Caco-2 (cell line): ENCODE measurements around the gene CREB3L1. TPM values are rescaled to one million over a fixed set of nuclear protein-coding genes. Genes with fewer than 3 reads are reported as not detected.

ENCODE experiments used
- BruUV-seq: library from RNA; stranded (reverse); fragments of 400-500 nt; replicated peaks from 2 replicates; lab custom pipeline; 2021; lab: Mats Ljungman, UMichigan
- CTCF ChIA-PET: fragments of 300-600 bp; sonication (Branson Sonifier 250); formaldehyde crosslinking; loops from one replicate; lab custom pipeline; 2022; ENCODE audit warnings: antibody characterized with exemption; lab: Charles Lee
- POLR2A ChIA-PET: fragments of 300-600 bp; sonication (Branson Sonifier 250); formaldehyde crosslinking; loops from one replicate; lab custom pipeline; 2022; ENCODE audit warnings: antibody characterized with exemption; lab: Charles Lee
- DNase-seq, 2 experiments: peaks; one replicate each; pipeline versions ENCODE4 v3.0.0 to v3.0.0-alpha.2; 2020 to 2022
- H3K27me3 ChIP-seq: replicated peaks from 2 replicates; pipeline ENCODE4 v1.6.0; 2011; ENCODE audit warnings: low read length; ENCODE audit not compliant: control insufficient read depth, insufficient read depth
- H3K36me3 ChIP-seq: 2 replicates; pipeline ENCODE4 v1.5.1; 2011; ENCODE audit warnings: low read length; ENCODE audit not compliant: control insufficient read depth, insufficient read depth
- H3K4me1 ChIP-seq: fragments of 250-450 bp; sonication (Bioruptor Pico); 2 replicates; pipeline ENCODE4 v1.5.1; 2020; ENCODE audit warnings: mild to moderate bottlenecking
- H3K4me3 ChIP-seq: 2 replicates; pipeline ENCODE4 v1.5.1; 2011; ENCODE audit warnings: low read depth, mild to moderate bottlenecking, control low read depth, low read length
- H3K9me3 ChIP-seq: fragments of 250-450 bp; sonication (Bioruptor Pico); 2 replicates; pipeline ENCODE4 v1.5.1; 2020; ENCODE audit warnings: mild to moderate bottlenecking, moderate library complexity
- H3K27ac Mint-ChIP-seq: one replicate; pipeline ENCODE4 v1.8.0; 2022; ENCODE audit warnings: mixed read lengths; ENCODE audit not compliant: unreplicated experiment
- H3K27me3 Mint-ChIP-seq: one replicate; pipeline ENCODE4 v1.8.0; 2022; ENCODE audit warnings: mixed read lengths; ENCODE audit not compliant: insufficient read depth, unreplicated experiment
- H3K36me3 Mint-ChIP-seq: one replicate; pipeline ENCODE4 v1.8.0; 2022; ENCODE audit warnings: mild to moderate bottlenecking, mixed read lengths; ENCODE audit not compliant: insufficient read depth, unreplicated experiment
- H3K4me1 Mint-ChIP-seq: one replicate; pipeline ENCODE4 v1.8.0; 2022; ENCODE audit warnings: low read depth, mixed read lengths; ENCODE audit not compliant: unreplicated experiment
- H3K4me3 Mint-ChIP-seq: one replicate; pipeline ENCODE4 v1.8.0; 2022; ENCODE audit warnings: mild to moderate bottlenecking, moderate library complexity, mixed read lengths; ENCODE audit not compliant: unreplicated experiment
- H3K9me3 Mint-ChIP-seq: one replicate; pipeline ENCODE4 v1.8.0; 2022; ENCODE audit warnings: mixed read lengths; ENCODE audit not compliant: unreplicated experiment
- intact Hi-C: fragments of 100-400 bp; cut with micrococcal nuclease; formaldehyde crosslinking; loops from one replicate; pipeline ENCODE4 v1.10.0; 2022; ENCODE audit not compliant: unreplicated experiment
- total RNA-seq: library from RNA; stranded (reverse); gene quantifications from 2 replicates; pipeline ENCODE4 v1.2.3, GENCODE V29; 2022
- TF ChIP-seq, protein P1 (sequence below), 2 experiments: fragments of 200-600 bp in 1 of 2; IDR thresholded peaks; 1 replicate in 1 of 2; 2 replicates in 1 of 2; pipeline versions ENCODE4 v1.5.1 to v1.8.0; 2011 to 2022; ENCODE audit warnings: antibody characterized with exemption in 1 of 2, control low read depth in 1 of 2, inconsistent platforms in 1 of 2, low read depth in 1 of 2, low read length in 1 of 2, mild to moderate bottlenecking in 1 of 2, moderate library complexity in 1 of 2; ENCODE audit not compliant: insufficient read depth in 1 of 2, severe bottlenecking in 1 of 2, unreplicated experiment in 1 of 2

Gene CREB3L1
- total RNA-seq, 1 experiment from 2014 or later, result 24.9 TPM

DNA sequence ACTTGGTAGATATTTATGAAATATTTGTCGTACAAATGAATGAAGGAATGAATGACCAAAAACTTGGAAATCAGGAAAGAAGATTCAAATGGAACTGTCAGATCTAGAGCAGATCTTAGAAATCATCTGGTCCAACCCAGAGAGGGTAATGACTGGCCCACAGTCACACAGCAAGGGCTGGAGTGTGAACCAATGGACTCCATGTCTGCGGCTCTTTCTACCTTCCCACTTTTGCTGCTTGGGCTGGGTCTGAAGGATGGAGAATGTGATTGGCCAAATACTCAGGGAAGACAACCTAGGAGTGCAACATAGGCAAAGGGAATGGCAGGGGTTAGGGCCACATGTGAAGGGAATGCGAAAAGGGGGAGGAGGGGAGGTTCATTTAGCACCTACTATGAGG is 64.0 kb downstream of the CREB3L1 start:
- Mint-ChIP-seq H3K9me3 (no peaks in the 10 kb centered on the region), H3K27me3 (no peaks in the 10 kb centered on the region), H3K27ac (no peak overlapping the region), H3K36me3 (no peaks in the 10 kb centered on the region), H3K4me1 (peaks cover 10% of the 10 kb centered on the region), H3K4me3 (no peak overlapping the region)
- no peaks in the 10 kb centered on the region for H3K9me3 ChIP-seq
- peaks cover 10% of the 10 kb centered on the region for H3K4me1 ChIP-seq
- TF ChIP-seq, protein P1, sequence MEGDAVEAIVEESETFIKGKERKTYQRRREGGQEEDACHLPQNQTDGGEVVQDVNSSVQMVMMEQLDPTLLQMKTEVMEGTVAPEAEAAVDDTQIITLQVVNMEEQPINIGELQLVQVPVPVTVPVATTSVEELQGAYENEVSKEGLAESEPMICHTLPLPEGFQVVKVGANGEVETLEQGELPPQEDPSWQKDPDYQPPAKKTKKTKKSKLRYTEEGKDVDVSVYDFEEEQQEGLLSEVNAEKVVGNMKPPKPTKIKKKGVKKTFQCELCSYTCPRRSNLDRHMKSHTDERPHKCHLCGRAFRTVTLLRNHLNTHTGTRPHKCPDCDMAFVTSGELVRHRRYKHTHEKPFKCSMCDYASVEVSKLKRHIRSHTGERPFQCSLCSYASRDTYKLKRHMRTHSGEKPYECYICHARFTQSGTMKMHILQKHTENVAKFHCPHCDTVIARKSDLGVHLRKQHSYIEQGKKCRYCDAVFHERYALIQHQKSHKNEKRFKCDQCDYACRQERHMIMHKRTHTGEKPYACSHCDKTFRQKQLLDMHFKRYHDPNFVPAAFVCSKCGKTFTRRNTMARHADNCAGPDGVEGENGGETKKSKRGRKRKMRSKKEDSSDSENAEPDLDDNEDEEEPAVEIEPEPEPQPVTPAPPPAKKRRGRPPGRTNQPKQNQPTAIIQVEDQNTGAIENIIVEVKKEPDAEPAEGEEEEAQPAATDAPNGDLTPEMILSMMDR (IDR thresholded peaks at IDR 0.05; ENCODE audit: insufficient read depth in 1 of 2, low read depth in 1 of 2, low read length in 1 of 2, severe bottlenecking in 1 of 2, unreplicated experiment in 1 of 2), result no peak
- no TSS peak for BruUV-seq
- no peaks in the 10 kb centered on the region for H3K27me3 ChIP-seq
- no peaks in the 10 kb centered on the region for H3K36me3 ChIP-seq
- ChIA-PET CTCF (interaction anchor here (1.0 kb wide), 1 partner anchor 104 kb away, joined by 5 read pairs; no protein-coding TSS in a partner anchor), POLR2A (no interaction called here)
- H3K4me3 ChIP-seq, result no peak overlapping the region
- intact Hi-C loops, result no loop called here
- DNase-seq, result no peak

DNA sequence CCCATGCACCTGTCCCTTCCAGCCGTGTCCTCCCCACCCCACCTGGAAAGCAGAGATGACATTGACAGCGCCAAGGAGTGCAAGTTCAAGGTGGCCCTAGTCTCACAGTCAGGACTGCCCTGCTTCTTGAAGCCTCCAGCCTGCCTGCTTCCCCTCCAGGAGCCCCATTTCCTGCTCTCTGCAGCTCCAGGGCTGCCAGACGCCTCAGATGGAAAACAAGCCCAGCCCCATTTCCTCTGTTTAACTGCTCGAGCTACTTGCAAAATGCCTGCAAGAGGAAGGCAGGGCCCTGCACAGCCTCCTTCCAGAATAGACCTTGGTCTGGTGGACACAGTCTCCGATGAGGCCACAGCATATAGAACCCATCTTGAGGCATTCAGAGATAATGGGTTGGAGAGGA is 64.8 kb downstream of the CREB3L1 start:
- Histone ChIP-seq H3K9me3 (no peaks in the 10 kb centered on the region), H3K4me3 (no peak overlapping the region), H3K36me3 (no peaks in the 10 kb centered on the region), H3K4me1 (peaks cover 10% of the 10 kb centered on the region), H3K27me3 (no peaks in the 10 kb centered on the region)
- TF ChIP-seq, protein P1 (IDR thresholded peaks at IDR 0.05; ENCODE audit: insufficient read depth in 1 of 2, low read depth in 1 of 2, low read length in 1 of 2, severe bottlenecking in 1 of 2, unreplicated experiment in 1 of 2), result no peak
- H3K4me3 Mint-ChIP-seq, result no peak overlapping the region
- DNase-seq, result no peak
- ChIA-PET POLR2A (no interaction called here), CTCF (no interaction called here)
- H3K27ac Mint-ChIP-seq, result no peak overlapping the region
- intact Hi-C loops, result no loop called here
- H3K36me3 Mint-ChIP-seq, result peaks cover 6% of the 10 kb centered on the region
- no peaks in the 10 kb centered on the region for H3K27me3 Mint-ChIP-seq
- BruUV-seq, result no TSS peak
- H3K9me3 Mint-ChIP-seq, result no peaks in the 10 kb centered on the region
- peaks cover 15% of the 10 kb centered on the region for H3K4me1 Mint-ChIP-seq

DNA sequence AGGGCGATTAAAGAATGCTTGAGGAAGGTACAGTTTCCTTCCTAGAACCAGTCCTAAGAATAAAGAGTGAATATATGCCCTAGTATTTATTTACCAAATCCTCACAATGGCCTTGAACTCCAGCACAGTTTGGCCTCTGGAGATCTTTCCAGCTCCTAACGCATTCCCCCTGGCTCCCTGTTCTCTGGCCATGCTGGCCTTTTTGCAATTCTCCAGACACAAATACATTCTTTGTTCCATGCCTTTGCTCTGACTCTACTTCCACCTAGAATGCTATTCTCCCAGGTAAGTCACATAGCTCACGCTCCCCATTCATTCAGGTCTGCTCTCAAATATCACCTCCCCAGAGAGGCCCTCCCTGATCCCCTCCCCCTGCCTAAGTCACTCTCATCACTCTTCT is 66.1 kb downstream of the CREB3L1 start:
- peaks cover 6% of the 10 kb centered on the region for H3K36me3 Mint-ChIP-seq
- no peak overlapping the region for H3K27ac Mint-ChIP-seq
- no peaks in the 10 kb centered on the region for H3K27me3 Mint-ChIP-seq
- H3K4me1 ChIP-seq, result peaks cover 12% of the 10 kb centered on the region
- POLR2A ChIA-PET, result no interaction called here
- H3K4me3 ChIP-seq, result no peak overlapping the region
- BruUV-seq, result no TSS peak
- no peak for DNase-seq
- H3K4me1 Mint-ChIP-seq, result peaks cover 15% of the 10 kb centered on the region
- H3K4me3 Mint-ChIP-seq, result no peak overlapping the region
- TF ChIP-seq, protein P1 (IDR thresholded peaks at IDR 0.05; ENCODE audit: insufficient read depth in 1 of 2, low read depth in 1 of 2, low read length in 1 of 2, severe bottlenecking in 1 of 2, unreplicated experiment in 1 of 2), result no peak
- no peaks in the 10 kb centered on the region for H3K27me3 ChIP-seq
- intact Hi-C loops, result no loop called here
- no peaks in the 10 kb centered on the region for H3K36me3 ChIP-seq
- CTCF ChIA-PET, result interaction anchor here (0.6 to 1.7 kb wide), 3 partner anchors 9 to 48 kb away, joined by 3 to 4 read pairs (median 3); partner anchors contain the start of gene CHRM4
- no peaks in the 10 kb centered on the region for H3K9me3 Mint-ChIP-seq
- no peaks in the 10 kb centered on the region for H3K9me3 ChIP-seq
